ENCODE results near the gene KATNB1. TPM values are rescaled to one million over a fixed set of nuclear protein-coding genes. Genes with fewer than 3 reads are reported as not detected.

KATNB1 gene
- total and polyA plus RNA-seq, 2 donors (not counting 1 experiment from before 2014, with no cell fraction given) = 6.7 to 15.2 TPM

- no peak overlapping the region for H3K4me3 ChIP-seq (replicated peaks in 1 of 4; ENCODE audit: control extremely low read depth in 1 of 4, insufficient read depth in 1 of 4, low read depth in 3 of 4, low read length in 4 of 4)
- no peak overlapping the region for H3K9ac ChIP-seq (ENCODE audit: insufficient read depth, low read length)
- TF ChIP-seq EZH2 (IDR thresholded peaks at IDR 0.05; ENCODE audit: low read length, missing control alignments) = no peak
- no peak for TF ChIP-seq CTCF (conservative IDR thresholded peaks at IDR 0.05 in 1 of 2, IDR thresholded peaks at IDR 0.05 in 1 of 2; ENCODE audit: low read depth in 1 of 2, low read length in 2 of 2)
- no peak overlapping the region for H3K27ac ChIP-seq (ENCODE audit: insufficient read depth, low read length)
- H3K4me1 ChIP-seq (ENCODE audit: control insufficient read depth, extremely low read depth, insufficient read depth, low read length) = no peaks in the 10 kb centered on the region
- no peaks in the 10 kb centered on the region for H3K36me3 ChIP-seq (ENCODE audit: control insufficient read depth, insufficient read depth, low read length)
- no peaks in the 10 kb centered on the region for H4K20me1 ChIP-seq (ENCODE audit: control insufficient read depth, extremely low read depth, insufficient read depth, low read length)
- no peak for DNase-seq (ENCODE audit: low read depth in 2 of 2)
- H2AFZ ChIP-seq (ENCODE audit: low read length) = no peak overlapping the region
- no peaks in the 10 kb centered on the region for H3K27me3 ChIP-seq (ENCODE audit: control insufficient read depth, insufficient read depth, low read length)
- no peak overlapping the region for H3K4me2 ChIP-seq (ENCODE audit: extremely low read depth, insufficient read depth, low read length)
- no peaks in the 10 kb centered on the region for H3K79me2 ChIP-seq (ENCODE audit: control insufficient read depth, insufficient read depth, low read length)
- no peaks in the 10 kb centered on the region for H3K9me3 ChIP-seq (ENCODE audit: control insufficient read depth, insufficient read depth, low read depth, low read length)
Observed at GRCh38 chr16:57724531-57724930, 11.0 kb upstream of the KATNB1 start.

- Histone ChIP-seq H2AFZ (ENCODE audit: low read length) (no peak overlapping the region), H3K27me3 (ENCODE audit: control insufficient read depth, insufficient read depth, low read length) (no peaks in the 10 kb centered on the region), H3K36me3 (ENCODE audit: control insufficient read depth, insufficient read depth, low read length) (no peaks in the 10 kb centered on the region), H3K9ac (ENCODE audit: insufficient read depth, low read length) (no peak overlapping the region), H3K27ac (ENCODE audit: insufficient read depth, low read length) (no peak overlapping the region), H3K4me2 (ENCODE audit: extremely low read depth, insufficient read depth, low read length) (no peak overlapping the region), H4K20me1 (ENCODE audit: control insufficient read depth, extremely low read depth, insufficient read depth, low read length) (no peaks in the 10 kb centered on the region), H3K4me1 (ENCODE audit: control insufficient read depth, extremely low read depth, insufficient read depth, low read length) (no peaks in the 10 kb centered on the region), H3K9me3 (ENCODE audit: control insufficient read depth, insufficient read depth, low read depth, low read length) (no peaks in the 10 kb centered on the region), H3K4me3 (replicated peaks in 1 of 4; ENCODE audit: control extremely low read depth in 1 of 4, insufficient read depth in 1 of 4, low read depth in 3 of 4, low read length in 4 of 4) (no peak overlapping the region), H3K79me2 (ENCODE audit: control insufficient read depth, insufficient read depth, low read length) (no peaks in the 10 kb centered on the region)
- DNase-seq (ENCODE audit: low read depth in 2 of 2) = no peak
- TF ChIP-seq EZH2 (IDR thresholded peaks at IDR 0.05; ENCODE audit: low read length, missing control alignments) (no peak), CTCF (conservative IDR thresholded peaks at IDR 0.05 in 1 of 2, IDR thresholded peaks at IDR 0.05 in 1 of 2; ENCODE audit: low read depth in 1 of 2, low read length in 2 of 2) (no peak)
Observed at GRCh38 chr16:57725151-57725550, 10.4 kb upstream of the KATNB1 start.

- Histone ChIP-seq H4K20me1 (ENCODE audit: control insufficient read depth, extremely low read depth, insufficient read depth, low read length) (no peaks in the 10 kb centered on the region), H3K9ac (ENCODE audit: insufficient read depth, low read length) (no peak overlapping the region), H3K4me2 (ENCODE audit: extremely low read depth, insufficient read depth, low read length) (no peak overlapping the region), H2AFZ (ENCODE audit: low read length) (no peak overlapping the region), H3K4me1 (ENCODE audit: control insufficient read depth, extremely low read depth, insufficient read depth, low read length) (no peaks in the 10 kb centered on the region), H3K4me3 (replicated peaks in 1 of 4; ENCODE audit: control extremely low read depth in 1 of 4, insufficient read depth in 1 of 4, low read depth in 3 of 4, low read length in 4 of 4) (no peak overlapping the region), H3K9me3 (ENCODE audit: control insufficient read depth, insufficient read depth, low read depth, low read length) (no peaks in the 10 kb centered on the region), H3K36me3 (ENCODE audit: control insufficient read depth, insufficient read depth, low read length) (no peaks in the 10 kb centered on the region), H3K79me2 (ENCODE audit: control insufficient read depth, insufficient read depth, low read length) (no peaks in the 10 kb centered on the region), H3K27ac (ENCODE audit: insufficient read depth, low read length) (no peak overlapping the region), H3K27me3 (ENCODE audit: control insufficient read depth, insufficient read depth, low read length) (no peaks in the 10 kb centered on the region)
- no peak for DNase-seq (ENCODE audit: low read depth in 2 of 2)
- TF ChIP-seq EZH2 (IDR thresholded peaks at IDR 0.05; ENCODE audit: low read length, missing control alignments) (no peak), CTCF (conservative IDR thresholded peaks at IDR 0.05 in 1 of 2, IDR thresholded peaks at IDR 0.05 in 1 of 2; ENCODE audit: low read depth in 1 of 2, low read length in 2 of 2) (no peak)
Observed at GRCh38 chr16:57725554-57725953, 10.0 kb upstream of the KATNB1 start.
